A673 (cell line): ENCODE measurements around the gene LRRC8C.

Source experiments
- EZH2 ChIP-seq: fragments of 200-600 bp; sonication (generic); IDR thresholded peaks from 2 replicates; pipeline ENCODE4 v1.6.1; 2017; ENCODE audit warnings: borderline replicate concordance, low read depth, mild to moderate bottlenecking, mixed read lengths, antibody characterized with exemption, low read length; ENCODE audit not compliant: poor library complexity, severe bottlenecking
- TF ChIP-seq, protein P1 (sequence below): fragments of 300-800, 200-600 bp; sonication (generic); conservative IDR thresholded peaks from 2 replicates; pipeline ENCODE4 v1.5.1; 2017; ENCODE audit warnings: low read depth, mild to moderate bottlenecking, antibody characterized with exemption, low read length, moderate library complexity, mixed read lengths

DNA sequence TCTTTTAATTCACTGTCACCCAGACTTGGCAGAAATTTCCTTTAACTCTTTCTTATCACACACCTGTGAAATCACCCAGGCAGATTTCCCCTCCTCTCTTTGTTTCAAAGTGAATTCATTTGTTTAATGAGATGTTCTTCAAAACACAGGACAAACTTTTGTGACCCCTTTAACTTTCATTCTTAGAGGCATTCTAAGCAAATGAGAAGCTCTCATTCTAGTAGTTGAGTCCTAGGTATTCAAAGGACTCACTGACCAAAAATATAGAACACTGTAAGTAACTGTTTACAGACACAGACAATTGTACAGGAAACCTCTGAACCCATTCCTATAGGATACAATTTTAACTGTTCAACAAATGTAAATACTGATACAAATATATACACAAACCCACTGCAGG is 16.9 kb downstream of the LRRC8C start:
- TF ChIP-seq, protein P1, sequence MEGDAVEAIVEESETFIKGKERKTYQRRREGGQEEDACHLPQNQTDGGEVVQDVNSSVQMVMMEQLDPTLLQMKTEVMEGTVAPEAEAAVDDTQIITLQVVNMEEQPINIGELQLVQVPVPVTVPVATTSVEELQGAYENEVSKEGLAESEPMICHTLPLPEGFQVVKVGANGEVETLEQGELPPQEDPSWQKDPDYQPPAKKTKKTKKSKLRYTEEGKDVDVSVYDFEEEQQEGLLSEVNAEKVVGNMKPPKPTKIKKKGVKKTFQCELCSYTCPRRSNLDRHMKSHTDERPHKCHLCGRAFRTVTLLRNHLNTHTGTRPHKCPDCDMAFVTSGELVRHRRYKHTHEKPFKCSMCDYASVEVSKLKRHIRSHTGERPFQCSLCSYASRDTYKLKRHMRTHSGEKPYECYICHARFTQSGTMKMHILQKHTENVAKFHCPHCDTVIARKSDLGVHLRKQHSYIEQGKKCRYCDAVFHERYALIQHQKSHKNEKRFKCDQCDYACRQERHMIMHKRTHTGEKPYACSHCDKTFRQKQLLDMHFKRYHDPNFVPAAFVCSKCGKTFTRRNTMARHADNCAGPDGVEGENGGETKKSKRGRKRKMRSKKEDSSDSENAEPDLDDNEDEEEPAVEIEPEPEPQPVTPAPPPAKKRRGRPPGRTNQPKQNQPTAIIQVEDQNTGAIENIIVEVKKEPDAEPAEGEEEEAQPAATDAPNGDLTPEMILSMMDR: no peak
- TF ChIP-seq EZH2: no peak
